Fibroblast of villous mesenchyme (primary cell): Measurements from ENCODE around the gene NTRK3. TPM values are rescaled to one million over a fixed set of nuclear protein-coding genes. Genes with fewer than 3 reads are reported as not detected.

ENCODE experiments used
- DNase-seq: peaks from one replicate; pipeline ENCODE4 v3.0.0-alpha.2; 2010; ENCODE audit warnings: low read depth
- H3K4me3 ChIP-seq: 2 replicates; pipeline ENCODE4 v1.5.1; 2011; ENCODE audit warnings: low read depth, mild to moderate bottlenecking, low read length
- CTCF ChIP-seq: IDR thresholded peaks from 2 replicates; pipeline ENCODE4 v1.5.1; 2012; ENCODE audit warnings: low read depth, mild to moderate bottlenecking, low read length; ENCODE audit not compliant: insufficient read depth
- total RNA-seq: library from RNA; depleted of rRNA; stranded (reverse); fragments of >200 nt; gene quantifications from 2 replicates; pipeline ENCODE4 v1.2.3, GENCODE V29; 2012

NTRK3 gene
- total RNA-seq, 1 donor = not detected

DNA sequence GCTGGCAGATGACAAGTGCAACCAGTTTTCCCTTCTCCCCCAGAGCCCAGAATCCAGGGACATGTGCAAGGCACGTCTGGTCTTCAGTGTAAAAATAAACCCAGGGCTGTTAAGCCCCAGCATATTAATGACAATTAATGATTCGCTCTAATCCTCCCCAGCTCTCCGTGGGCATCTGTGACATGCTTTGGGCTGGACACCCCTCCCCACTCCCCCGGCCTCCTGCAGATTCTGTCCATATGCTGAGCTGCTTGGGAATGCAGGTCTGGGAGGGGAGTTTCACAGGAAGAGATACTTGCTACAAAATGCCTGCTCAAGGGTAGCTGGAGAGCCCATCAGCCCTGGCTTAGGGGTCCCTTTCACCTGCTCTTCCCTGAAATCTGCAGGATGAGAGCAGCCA lies 43.0 kb upstream of the NTRK3 start:
- no peak for DNase-seq
- no peak for TF ChIP-seq CTCF

GRCh38 chr15:88288661-88289060 lies 32.1 kb upstream of the NTRK3 start:
- no peak overlapping the region for H3K4me3 ChIP-seq
- DNase-seq = no peak
- no peak for TF ChIP-seq CTCF

More for the DNA sequence above, 43.0 kb upstream of the NTRK3 start:
- H3K4me3 ChIP-seq = no peak overlapping the region

- DNase-seq = no peak
- no peak for TF ChIP-seq CTCF
- no peak overlapping the region for H3K4me3 ChIP-seq
Observed at GRCh38 chr15:88288206-88288605, 31.7 kb upstream of the NTRK3 start.

DNA sequence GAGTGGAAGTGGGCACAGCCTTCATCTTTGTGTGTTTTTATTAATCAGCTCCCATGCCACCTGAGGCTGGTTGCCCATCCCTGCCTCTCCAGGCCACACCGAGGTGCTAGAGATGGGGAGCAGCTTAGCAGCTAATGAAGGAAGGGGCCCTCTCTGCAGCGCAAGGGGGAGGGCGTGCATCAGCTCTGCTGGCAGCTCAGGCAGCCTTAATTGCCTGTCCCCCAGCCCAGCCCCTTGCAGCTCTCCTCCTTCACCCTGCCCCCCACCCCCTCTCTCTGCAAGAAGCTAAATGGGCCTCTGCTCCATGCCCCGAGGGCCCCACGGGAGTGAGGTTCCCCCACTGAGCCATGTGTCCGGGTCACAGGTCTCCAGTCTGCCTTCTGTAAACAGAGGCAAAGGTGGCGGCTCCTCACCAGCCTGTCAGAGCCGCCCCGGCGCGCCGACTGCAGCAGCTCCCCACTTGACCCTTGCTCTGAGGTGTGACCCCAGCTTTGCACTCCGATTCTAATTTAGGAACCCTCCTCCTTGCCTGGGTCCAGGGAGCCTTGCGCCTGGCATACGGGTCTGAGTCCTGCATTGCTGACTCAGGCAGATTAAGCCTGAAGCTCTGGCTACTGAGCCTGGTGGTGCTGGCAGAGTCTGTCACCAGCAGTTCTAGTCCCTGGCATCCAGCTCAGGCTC lies 27.9 kb upstream of the NTRK3 start:
- no peak for DNase-seq
- no peak for TF ChIP-seq CTCF

DNA sequence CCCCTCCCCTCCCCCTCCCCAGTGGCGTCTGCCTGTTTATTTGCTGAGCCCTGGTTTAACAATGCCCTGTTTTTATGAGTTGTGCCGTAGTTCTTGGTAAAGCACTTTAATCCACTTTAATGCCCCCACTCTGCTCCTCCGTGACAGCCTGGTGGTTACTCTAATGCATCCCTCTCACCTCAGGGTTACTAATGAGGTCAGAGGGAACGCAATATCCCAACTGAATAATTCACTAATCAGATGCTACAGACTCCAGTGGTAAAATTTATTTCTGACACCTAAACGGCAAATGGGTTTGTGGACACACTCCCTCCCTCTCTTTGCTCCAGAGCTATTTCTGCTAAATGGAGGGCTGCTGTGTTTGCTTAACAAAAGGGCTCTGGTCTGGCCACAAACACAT lies 26.1 kb upstream of the NTRK3 start:
- no peak for DNase-seq
- no peak overlapping the region for H3K4me3 ChIP-seq
- TF ChIP-seq CTCF = no peak

More for the DNA sequence above, 27.9 kb upstream of the NTRK3 start:
- H3K4me3 ChIP-seq = no peak overlapping the region

GRCh38 chr15:88276821-88277410 lies 20.4 kb upstream of the NTRK3 start:
- TF ChIP-seq CTCF = no peak
- no peak for DNase-seq
- H3K4me3 ChIP-seq = no peak overlapping the region

GRCh38 chr15:88275804-88276203 lies 19.3 kb upstream of the NTRK3 start:
- TF ChIP-seq CTCF = no peak
- DNase-seq = no peak
- no peak overlapping the region for H3K4me3 ChIP-seq
